HG03196 (cell line): ENCODE results near the gene MMP8.
A peak's percentile ranks its signal among the peaks of the same experiment; 100 is the strongest.

ENCODE experiments used
- ATAC-seq: cut with Tn5 transposase; IDR thresholded peaks from one replicate; pipeline ENCODE4 v1.9.1; 2021; ENCODE audit not compliant: unreplicated experiment

The MMP8 gene

GRCh38 chr11:102727890-102728289 is 3.1 kb upstream of the MMP8 start:
- no peak for ATAC-seq

- no peak for ATAC-seq
These were observed 1.9 kb downstream of the MMP8 start for GRCh38 chr11:102722821-102723220.

GRCh38 chr11:102719620-102720277 is 5.0 kb downstream of the MMP8 start:
- ATAC-seq, result no peak

DNA sequence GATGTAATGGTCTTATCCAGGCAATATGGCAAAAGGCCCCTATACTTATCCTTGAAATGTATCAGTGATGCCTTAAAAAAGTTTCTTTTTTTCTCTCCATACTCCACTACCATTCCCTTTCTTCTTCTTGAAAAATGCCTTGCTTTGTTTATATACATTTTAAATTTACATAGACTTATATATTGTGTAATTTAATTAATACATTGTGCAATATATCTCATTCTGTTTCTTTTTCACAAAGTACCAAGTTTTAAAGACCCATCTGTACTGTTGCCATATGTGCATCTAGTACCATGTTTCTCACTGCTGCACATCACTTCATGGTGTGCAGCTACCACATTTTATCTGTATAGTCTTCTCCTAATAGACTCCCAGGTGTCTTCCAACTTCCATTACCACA is 7.5 kb downstream of the MMP8 start:
- no peak for ATAC-seq

DNA sequence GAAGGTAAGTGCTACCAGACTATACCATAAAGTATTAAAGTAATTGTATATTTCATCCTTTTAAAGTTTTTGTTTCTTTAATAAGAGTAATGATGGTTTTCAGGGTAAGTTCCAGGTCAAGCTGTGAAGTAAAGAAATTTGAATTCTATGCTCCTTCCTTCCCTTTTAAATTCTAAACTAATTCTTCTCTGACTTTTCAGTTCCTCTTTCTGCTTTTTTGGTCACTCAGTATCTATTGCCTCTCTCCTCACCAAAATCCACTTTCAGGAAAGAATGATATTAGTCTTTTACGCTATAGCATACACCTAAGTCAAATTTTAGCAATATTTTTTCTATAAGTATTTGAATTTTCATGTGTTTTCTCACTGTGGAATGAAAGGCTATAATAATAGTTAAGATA is 8.2 kb downstream of the MMP8 start:
- no peak for ATAC-seq

DNA sequence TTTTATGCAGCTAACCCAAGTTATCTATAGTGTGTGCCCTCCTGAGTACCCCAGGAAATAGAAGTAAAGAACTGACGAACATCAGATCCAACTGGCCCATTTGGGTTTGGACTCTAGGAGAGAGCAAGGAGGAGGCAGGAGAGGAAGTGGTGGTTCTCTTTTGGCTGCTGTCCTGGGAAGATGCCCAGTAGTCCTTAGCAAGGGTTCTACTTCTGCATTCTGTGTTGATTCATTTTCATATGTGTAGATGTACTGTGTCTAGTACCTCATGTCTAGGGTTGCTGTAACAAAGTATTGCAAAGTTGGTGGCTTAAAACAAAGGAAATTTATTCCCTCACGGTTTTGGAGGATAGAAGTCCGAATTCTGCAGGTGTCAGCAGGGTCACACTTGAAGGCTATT is 12.6 kb downstream of the MMP8 start:
- ATAC-seq, result no peak

- ATAC-seq, result no peak
These were observed 15.4 kb downstream of the MMP8 start for GRCh38 chr11:102709201-102709945.

- ATAC-seq, result no peak
These were observed 16.1 kb downstream of the MMP8 start for GRCh38 chr11:102708654-102709053.

- ATAC-seq, result no peak
These were observed 19.1 kb downstream of the MMP8 start, which contains the start of gene MMP27 for GRCh38 chr11:102705626-102706025. Gene MMP27, minus strand, starts transcription at chr11:102705769. Its CDS starts 55 bp downstream, at chr11:102705714.

- ATAC-seq, result no peak
These were observed 19.9 kb downstream of the MMP8 start for GRCh38 chr11:102704841-102705240.

- ATAC-seq, result no peak
These were observed 20.8 kb downstream of the MMP8 start for GRCh38 chr11:102703826-102704493.

- ATAC-seq, result no peak
These were observed 29.6 kb downstream of the MMP8 start for GRCh38 chr11:102695201-102695600.

- ATAC-seq, result no peak
These were observed 39.0 kb downstream of the MMP8 start for GRCh38 chr11:102685754-102686153.

- ATAC-seq, result no peak
These were observed 39.4 kb downstream of the MMP8 start for GRCh38 chr11:102685338-102685737.

DNA sequence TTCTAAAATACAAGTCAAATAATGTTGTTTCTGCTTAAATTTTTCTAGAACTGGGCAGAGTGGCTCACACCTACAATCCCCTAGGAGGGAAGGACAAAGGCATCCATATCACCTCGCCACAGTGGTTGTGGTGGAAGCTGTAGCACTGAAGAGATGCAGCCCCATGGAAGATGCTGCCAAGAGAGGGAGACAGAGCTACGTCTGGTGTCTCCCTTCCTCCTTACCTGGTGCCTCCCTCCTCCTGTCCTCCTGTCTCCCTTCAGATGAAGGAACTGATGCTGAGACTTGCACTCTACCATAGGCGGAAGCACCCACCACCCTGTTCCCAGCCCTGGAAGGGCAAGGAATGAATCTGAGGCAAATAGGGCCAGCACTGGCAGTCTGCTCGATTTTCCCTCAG is 41.5 kb downstream of the MMP8 start:
- no peak for ATAC-seq

GRCh38 chr11:102680945-102681344 is 43.8 kb downstream of the MMP8 start:
- ATAC-seq, result no peak

DNA sequence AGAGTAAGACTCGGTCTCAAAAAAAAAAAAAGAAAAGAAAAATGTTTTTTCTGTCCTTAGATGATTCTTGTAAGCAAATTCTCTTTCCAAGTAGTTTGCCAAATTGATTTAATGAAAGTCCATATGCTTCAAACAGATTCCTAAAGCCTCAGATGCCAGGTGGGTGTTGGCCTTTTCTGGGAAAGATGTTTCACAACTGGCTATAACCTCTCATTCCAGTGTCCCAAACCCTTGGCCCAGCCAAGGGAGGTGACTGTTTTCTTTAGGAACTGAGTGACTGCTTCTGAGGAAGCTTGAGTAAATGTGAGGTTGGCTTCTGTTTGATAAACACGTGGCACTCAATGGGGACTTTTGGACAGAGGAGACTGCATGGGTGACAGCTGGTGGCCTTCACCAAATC is 46.7 kb downstream of the MMP8 start:
- no peak for ATAC-seq

GRCh38 chr11:102676084-102676483 is 48.7 kb downstream of the MMP8 start:
- ATAC-seq, result no peak

GRCh38 chr11:102669664-102670063 is 55.1 kb downstream of the MMP8 start:
- no peak for ATAC-seq

DNA sequence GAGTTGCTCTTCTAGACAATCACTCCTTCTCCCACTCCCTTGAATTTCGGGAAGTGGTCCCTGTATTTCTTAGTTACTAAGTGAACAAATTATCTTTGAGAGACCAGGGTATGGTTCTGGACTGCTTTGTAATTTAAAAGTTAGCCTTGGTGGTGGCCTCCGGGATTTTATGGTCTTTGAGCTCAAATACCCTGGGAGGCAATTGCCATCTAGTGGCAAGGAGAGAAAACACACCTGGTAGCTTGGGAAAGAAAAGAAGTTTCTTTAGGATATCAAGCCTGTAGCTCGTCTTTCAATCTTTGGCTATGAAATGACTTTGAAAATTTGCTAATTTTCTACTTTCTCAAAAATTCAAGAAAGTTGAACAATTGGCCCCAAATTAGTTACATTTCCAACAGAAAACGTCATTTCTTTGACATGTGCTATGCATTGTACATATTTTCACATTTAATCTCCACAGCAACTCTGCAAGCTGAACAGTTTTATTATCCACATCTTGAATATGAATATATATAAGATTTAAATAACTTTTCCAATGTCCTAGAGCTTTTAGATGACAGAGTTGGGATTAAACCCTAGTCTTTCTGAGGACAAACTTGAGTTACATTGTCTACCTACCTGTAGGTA is 58.3 kb downstream of the MMP8 start:
- peak; percentile 44 for ATAC-seq

GRCh38 chr11:102664001-102664752 is 60.6 kb downstream of the MMP8 start:
- ATAC-seq, result no peak
